ENCODE measurements around the gene INO80.
"Not testable (repeated sequence)": the region's sequence is repeated elsewhere in the genome, so short reads cannot be mapped to it uniquely, and the experiment has no call there.

INO80 gene

GRCh38 chr15:41116116-41116961 lies at the start of gene INO80:
TSS of gene INO80 (minus strand) at chr15:41116280. CDS start at chr15:41096310, 19,970 bp downstream.
- peaks cover 9% of the 10 kb centered on the region for H3K36me3 Mint-ChIP-seq
- peak; percentile 88 for ATAC-seq
- peak within 1 kb of the TSS; percentile 100 for H3K27ac Mint-ChIP-seq
- H3K27me3 Mint-ChIP-seq, result no peaks in the 10 kb centered on the region
- peak within 1 kb of the TSS; percentile 96 for H3K4me3 Mint-ChIP-seq
- H3K4me1 Mint-ChIP-seq, result peaks cover 30% of the 10 kb centered on the region
- H3K9me3 Mint-ChIP-seq, result no peaks in the 10 kb centered on the region

DNA sequence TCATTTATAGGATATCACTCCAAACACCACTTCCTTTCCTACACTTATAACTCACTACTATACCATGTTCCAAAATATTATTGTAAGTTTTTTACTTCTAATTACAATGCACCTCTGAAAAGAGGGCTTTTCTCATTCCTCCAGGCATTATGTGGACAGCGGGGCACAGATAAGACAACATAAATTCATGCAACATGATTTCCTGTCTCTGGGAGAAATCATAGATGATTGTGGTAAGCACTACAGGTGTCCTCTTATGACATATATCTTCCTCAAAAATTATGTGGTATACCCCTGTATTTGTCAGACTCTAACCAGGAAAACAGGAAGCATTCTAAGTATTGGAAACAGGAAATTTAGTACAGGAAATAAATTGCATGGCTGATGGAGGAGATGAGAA lies 45.7 kb upstream of the INO80 start:
- Mint-ChIP-seq H3K9me3 (no peaks in the 10 kb centered on the region), H3K27me3 (peaks cover 11% of the 10 kb centered on the region)
- ATAC-seq, result no peak

GRCh38 chr15:41161336-41161735 lies 45.3 kb upstream of the INO80 start:
- no peak for ATAC-seq
- H3K9me3 Mint-ChIP-seq, result no peaks in the 10 kb centered on the region
- H3K27ac Mint-ChIP-seq, result no peak overlapping the region
- H3K4me3 Mint-ChIP-seq, result no peak overlapping the region
- H3K27me3 Mint-ChIP-seq, result peaks cover 11% of the 10 kb centered on the region
- H3K36me3 Mint-ChIP-seq, result no peaks in the 10 kb centered on the region
- H3K4me1 Mint-ChIP-seq, result peaks cover 6% of the 10 kb centered on the region

More for the DNA sequence above, 45.7 kb upstream of the INO80 start:
- Mint-ChIP-seq H3K36me3 (no peaks in the 10 kb centered on the region), H3K4me1 (peaks cover 6% of the 10 kb centered on the region), H3K4me3 (no peak overlapping the region), H3K27ac (no peak overlapping the region)

GRCh38 chr15:41160639-41161315 lies 44.7 kb upstream of the INO80 start:
- no peak for ATAC-seq
- Mint-ChIP-seq H3K27me3 (peaks cover 11% of the 10 kb centered on the region), H3K4me3 (no peak overlapping the region), H3K27ac (no peak overlapping the region), H3K4me1 (peaks cover 6% of the 10 kb centered on the region), H3K9me3 (no peaks in the 10 kb centered on the region), H3K36me3 (no peaks in the 10 kb centered on the region)

DNA sequence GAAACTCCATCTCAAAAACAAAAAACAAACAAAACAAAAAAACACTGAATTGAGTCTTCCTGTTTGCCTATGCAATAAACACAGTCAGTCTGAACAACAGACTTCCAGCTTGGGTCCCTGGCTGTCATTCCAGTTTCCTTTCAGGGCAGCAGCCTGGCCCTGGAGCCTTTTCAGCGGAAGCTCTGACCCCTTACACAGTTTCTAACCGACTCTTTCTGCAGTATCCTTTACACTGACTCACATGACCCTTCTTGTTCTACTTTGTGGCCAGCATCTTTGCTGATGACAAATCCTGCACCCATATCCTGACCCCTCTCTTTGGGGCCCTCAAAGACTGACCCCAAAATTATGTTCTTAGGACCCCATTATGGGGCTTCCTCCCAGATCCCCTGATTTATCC lies 38.3 kb upstream of the INO80 start:
- Mint-ChIP-seq H3K4me1 (no peaks in the 10 kb centered on the region), H3K27me3 (peaks cover 16% of the 10 kb centered on the region), H3K36me3 (no peaks in the 10 kb centered on the region), H3K4me3 (no peak overlapping the region), H3K27ac (no peak overlapping the region), H3K9me3 (no peaks in the 10 kb centered on the region)
- no peak for ATAC-seq

- Mint-ChIP-seq H3K27ac (no peak overlapping the region), H3K4me1 (no peaks in the 10 kb centered on the region), H3K4me3 (no peak overlapping the region), H3K27me3 (peaks cover 16% of the 10 kb centered on the region), H3K9me3 (no peaks in the 10 kb centered on the region), H3K36me3 (no peaks in the 10 kb centered on the region)
- ATAC-seq, result no peak
Measured at GRCh38 chr15:41153733-41154132, 37.7 kb upstream of the INO80 start.

GRCh38 chr15:41151451-41152005 lies 35.4 kb upstream of the INO80 start:
- Mint-ChIP-seq H3K4me1 (no peaks in the 10 kb centered on the region), H3K27me3 (peaks cover 16% of the 10 kb centered on the region), H3K4me3 (no peak overlapping the region), H3K9me3 (no peaks in the 10 kb centered on the region), H3K27ac (no peak overlapping the region), H3K36me3 (no peaks in the 10 kb centered on the region)
- ATAC-seq, result no peak

DNA sequence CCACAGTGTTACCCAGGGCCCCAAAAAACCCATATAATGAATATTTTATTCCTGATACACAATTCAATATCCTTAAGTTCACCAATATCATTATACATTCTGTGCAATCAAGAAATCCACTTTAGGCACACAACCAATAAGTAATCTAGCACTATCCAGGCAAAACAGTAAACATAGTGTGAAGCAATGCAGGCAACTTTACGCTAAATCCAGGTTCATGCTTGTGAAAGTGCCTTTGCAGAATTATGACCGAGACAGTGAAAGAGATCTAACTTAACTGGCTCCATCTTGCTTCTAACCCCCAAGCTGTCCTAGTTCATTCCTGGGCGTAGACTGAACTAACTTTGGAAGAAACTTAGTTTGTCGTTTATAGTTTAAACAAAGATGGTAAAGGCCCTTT lies 34.2 kb upstream of the INO80 start:
- ATAC-seq, result no peak
- Mint-ChIP-seq H3K27me3 (peaks cover 16% of the 10 kb centered on the region), H3K4me1 (no peaks in the 10 kb centered on the region), H3K27ac (no peak overlapping the region), H3K4me3 (no peak overlapping the region), H3K9me3 (no peaks in the 10 kb centered on the region), H3K36me3 (no peaks in the 10 kb centered on the region)

DNA sequence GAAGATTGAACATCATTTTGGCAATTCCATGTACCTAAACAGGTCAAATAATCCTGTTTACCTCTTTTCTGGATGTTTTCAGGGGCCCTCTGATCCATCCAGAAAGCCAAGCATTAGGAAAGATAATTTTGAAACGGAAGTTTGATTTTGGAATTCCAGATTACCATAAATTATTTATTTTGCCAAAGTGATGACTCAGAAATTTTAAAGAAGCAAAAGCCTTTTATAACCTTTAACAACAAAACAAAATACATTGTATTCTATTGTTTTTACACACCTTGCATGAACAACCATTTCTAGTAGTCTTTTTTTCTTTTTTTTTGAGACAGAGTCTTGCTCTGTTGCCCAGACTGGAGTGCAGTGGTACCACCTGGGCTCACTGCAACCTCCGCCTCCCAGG lies 32.0 kb upstream of the INO80 start:
- no peaks in the 10 kb centered on the region for H3K4me1 Mint-ChIP-seq
- H3K27me3 Mint-ChIP-seq, result no peaks in the 10 kb centered on the region
- no peaks in the 10 kb centered on the region for H3K9me3 Mint-ChIP-seq
- ATAC-seq, result no peak
- H3K27ac Mint-ChIP-seq, result no peak overlapping the region
- H3K4me3 Mint-ChIP-seq, result no peak overlapping the region
- no peaks in the 10 kb centered on the region for H3K36me3 Mint-ChIP-seq

DNA sequence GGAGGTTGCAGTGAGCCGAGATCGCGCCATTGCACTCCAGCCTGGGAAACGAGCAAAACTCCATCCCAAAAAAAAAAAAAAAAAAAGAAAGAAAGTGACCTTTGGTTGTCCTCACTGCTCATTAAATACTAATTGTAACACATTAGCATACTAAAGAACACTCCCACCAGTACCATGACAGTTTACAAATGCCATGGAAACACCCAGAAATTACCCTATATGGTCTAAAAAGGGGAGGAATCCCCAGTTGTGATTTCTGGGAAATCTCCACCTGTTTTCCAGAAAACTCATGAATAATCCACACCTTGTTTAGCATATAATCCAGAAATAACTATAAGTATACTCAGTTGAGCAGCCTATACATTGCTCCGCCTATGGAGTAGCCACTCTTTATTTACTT lies 23.5 kb upstream of the INO80 start:
- Mint-ChIP-seq H3K9me3 (no peaks in the 10 kb centered on the region), H3K4me3 (no peak overlapping the region), H3K27me3 (no peaks in the 10 kb centered on the region), H3K27ac (no peak overlapping the region), H3K36me3 (no peaks in the 10 kb centered on the region), H3K4me1 (no peaks in the 10 kb centered on the region)
- ATAC-seq, result no peak

- H3K27me3 Mint-ChIP-seq, H3K9me3 Mint-ChIP-seq, H3K27ac Mint-ChIP-seq, H3K4me1 Mint-ChIP-seq, H3K36me3 Mint-ChIP-seq, ATAC-seq, H3K4me3 Mint-ChIP-seq: not testable (repeated sequence)
Measured at GRCh38 chr15:41139112-41139511, 23.0 kb upstream of the INO80 start.

DNA sequence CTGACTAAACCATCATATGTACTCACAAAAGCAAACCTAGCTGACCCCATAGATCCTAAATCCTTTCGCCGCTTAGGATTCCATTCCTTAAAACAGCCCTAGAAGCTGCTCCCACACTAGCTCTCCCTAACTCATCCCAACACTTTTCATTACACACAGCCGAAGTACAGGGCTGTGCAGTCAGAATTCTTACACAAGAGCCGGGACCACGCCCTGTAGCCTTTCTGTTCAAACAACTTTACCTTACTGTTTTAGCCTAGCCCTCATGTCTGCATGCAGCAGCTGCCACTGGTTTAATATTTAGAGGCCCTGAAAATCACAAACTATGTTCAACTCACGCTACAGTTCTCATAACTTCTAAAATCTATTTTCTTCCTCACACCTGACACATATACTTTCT lies 19.5 kb upstream of the INO80 start:
- not testable (repeated sequence) for ATAC-seq, H3K36me3 Mint-ChIP-seq

DNA sequence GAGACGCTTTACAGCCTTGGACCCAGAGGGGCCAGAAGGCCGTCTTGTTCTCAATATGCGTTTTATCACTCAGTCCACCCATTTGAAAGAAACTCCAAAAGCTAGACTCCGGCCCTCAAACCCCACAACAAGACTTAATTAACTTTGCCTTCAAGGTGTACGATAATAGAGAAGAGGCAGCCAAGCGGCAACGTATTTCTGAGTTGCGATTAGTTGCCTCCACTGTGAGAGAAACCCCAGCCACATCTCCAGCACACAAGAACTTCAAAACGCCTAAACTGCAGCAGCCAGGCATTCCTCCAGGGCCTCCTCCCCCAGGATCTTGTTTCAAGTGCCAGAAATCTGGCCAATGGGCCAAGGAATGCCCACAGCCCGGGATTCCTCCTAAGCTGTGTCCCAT lies 17.4 kb upstream of the INO80 start:
- Mint-ChIP-seq H3K27me3 (peaks cover 17% of the 10 kb centered on the region), H3K4me1 (no peaks in the 10 kb centered on the region), H3K27ac (no peak overlapping the region), H3K36me3 (no peaks in the 10 kb centered on the region), H3K9me3 (no peaks in the 10 kb centered on the region), H3K4me3 (no peak overlapping the region)
- no peak for ATAC-seq

More for the DNA sequence above, 19.5 kb upstream of the INO80 start:
- H3K4me3 Mint-ChIP-seq, H3K9me3 Mint-ChIP-seq, H3K4me1 Mint-ChIP-seq, H3K27ac Mint-ChIP-seq: not testable (repeated sequence)
- H3K27me3 Mint-ChIP-seq, result peaks cover 17% of the 10 kb centered on the region

GRCh38 chr15:41132094-41132493 lies 16.0 kb upstream of the INO80 start:
- peaks cover 22% of the 10 kb centered on the region for H3K27me3 Mint-ChIP-seq
- not testable (repeated sequence) for H3K4me1 Mint-ChIP-seq, H3K36me3 Mint-ChIP-seq, H3K4me3 Mint-ChIP-seq, H3K9me3 Mint-ChIP-seq, ATAC-seq, H3K27ac Mint-ChIP-seq

DNA sequence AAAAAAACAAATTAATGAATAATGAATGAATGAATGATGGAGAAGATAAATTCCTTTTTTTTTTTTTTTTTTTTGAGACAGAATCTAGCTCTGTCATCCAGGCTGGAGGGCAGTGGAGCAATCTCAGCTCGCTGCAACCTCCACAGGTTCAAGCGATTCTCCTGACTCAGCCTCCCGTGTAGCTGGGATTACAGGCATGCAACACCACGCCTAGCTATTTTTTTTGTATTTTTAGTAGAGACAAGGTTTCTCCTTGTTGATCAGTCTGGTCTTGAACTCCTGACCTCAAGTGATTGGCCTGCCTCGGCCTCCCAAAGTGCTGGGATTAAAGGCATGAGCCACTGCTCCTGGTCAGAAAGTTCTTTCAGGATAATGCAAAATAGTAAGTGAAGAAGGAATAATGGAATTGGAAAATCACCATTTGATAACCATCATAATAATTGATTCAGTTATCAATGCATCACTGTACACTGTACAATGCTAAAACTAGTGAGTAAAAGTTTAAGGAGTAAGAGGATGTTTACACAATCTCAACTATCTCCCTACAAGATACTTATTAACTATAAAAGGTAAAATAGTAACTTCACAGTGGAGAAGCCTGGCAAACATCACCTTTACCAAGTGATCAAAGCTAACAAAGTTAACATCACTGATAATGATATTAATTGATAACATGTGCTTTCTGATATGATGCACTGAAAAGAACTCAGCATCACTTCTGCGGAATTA lies 12.3 kb upstream of the INO80 start:
- ATAC-seq, result no peak
- Mint-ChIP-seq H3K4me3 (no peak overlapping the region), H3K9me3 (no peaks in the 10 kb centered on the region), H3K27ac (no peak overlapping the region), H3K27me3 (peaks cover 34% of the 10 kb centered on the region), H3K4me1 (no peaks in the 10 kb centered on the region), H3K36me3 (no peaks in the 10 kb centered on the region)
